HG03280 (cell line): ENCODE data around the gene SEC14L6.

Experiments used
- ATAC-seq: cut with Tn5 transposase; IDR thresholded peaks from one replicate; pipeline ENCODE4 v1.9.1; 2021; ENCODE audit warnings: mild to moderate bottlenecking, moderate library complexity; ENCODE audit not compliant: unreplicated experiment

The SEC14L6 gene

GRCh38 chr22:30538280-30538679 is 8.3 kb downstream of the SEC14L6 start:
- ATAC-seq: no peak

GRCh38 chr22:30537083-30537731 is 9.3 kb downstream of the SEC14L6 start:
- ATAC-seq: no peak

- ATAC-seq: no peak
These were observed 11.4 kb downstream of the SEC14L6 start for GRCh38 chr22:30535182-30535581.

- no peak for ATAC-seq
These were observed 14.6 kb downstream of the SEC14L6 start for GRCh38 chr22:30531651-30532608.

GRCh38 chr22:30526656-30527055 is 19.9 kb downstream of the SEC14L6 start:
- ATAC-seq: no peak

GRCh38 chr22:30523646-30524489 is 22.7 kb downstream of the SEC14L6 start:
- no peak for ATAC-seq

GRCh38 chr22:30521368-30522156 is 25.0 kb downstream of the SEC14L6 start:
- no peak for ATAC-seq

GRCh38 chr22:30519842-30520425 is 26.6 kb downstream of the SEC14L6 start:
- no peak for ATAC-seq

- ATAC-seq: no peak
These were observed 29.8 kb downstream of the SEC14L6 start for GRCh38 chr22:30516731-30517130.

- ATAC-seq: no peak
These were observed 30.3 kb downstream of the SEC14L6 start for GRCh38 chr22:30516273-30516672.

GRCh38 chr22:30514252-30514651 is 32.3 kb downstream of the SEC14L6 start:
- no peak for ATAC-seq

- ATAC-seq: no peak
These were observed 33.1 kb downstream of the SEC14L6 start for GRCh38 chr22:30513462-30513861.

GRCh38 chr22:30511911-30512310 is 34.6 kb downstream of the SEC14L6 start:
- no peak for ATAC-seq

GRCh38 chr22:30511109-30511508 is 35.4 kb downstream of the SEC14L6 start:
- ATAC-seq: no peak

GRCh38 chr22:30508216-30508615 is 38.3 kb downstream of the SEC14L6 start:
- no peak for ATAC-seq

- no peak for ATAC-seq
These were observed 38.9 kb downstream of the SEC14L6 start for GRCh38 chr22:30507670-30508069.

- ATAC-seq: no peak
These were observed 40.0 kb downstream of the SEC14L6 start for GRCh38 chr22:30506507-30506968.

- no peak for ATAC-seq
These were observed 43.0 kb downstream of the SEC14L6 start for GRCh38 chr22:30503551-30503950.

GRCh38 chr22:30502911-30503310 is 43.6 kb downstream of the SEC14L6 start:
- ATAC-seq: no peak

- no peak for ATAC-seq
These were observed 44.4 kb downstream of the SEC14L6 start for GRCh38 chr22:30502153-30502552.
